Activated naive CD8-positive, alpha-beta T cell (primary cell): Measurements from ENCODE around the gene WDR76.

Source experiments
- H3K27ac Mint-ChIP-seq: one replicate; pipeline ENCODE4 v1.8.0; 2021; ENCODE audit warnings: mixed read lengths
- H3K27me3 Mint-ChIP-seq: one replicate; pipeline ENCODE4 v1.8.0; 2021; ENCODE audit warnings: mixed read lengths
- H3K36me3 Mint-ChIP-seq: one replicate; pipeline ENCODE4 v1.8.0; 2021; ENCODE audit warnings: mixed read lengths
- H3K4me1 Mint-ChIP-seq: one replicate; pipeline ENCODE4 v1.8.0; 2021; ENCODE audit warnings: low read depth, mixed read lengths
- H3K4me3 Mint-ChIP-seq: one replicate; pipeline ENCODE4 v1.8.0; 2021; ENCODE audit warnings: mild to moderate bottlenecking, mixed read lengths
- H3K9me3 Mint-ChIP-seq: one replicate; pipeline ENCODE4 v1.8.0; 2021; ENCODE audit warnings: low read depth, mixed read lengths

Gene WDR76

DNA sequence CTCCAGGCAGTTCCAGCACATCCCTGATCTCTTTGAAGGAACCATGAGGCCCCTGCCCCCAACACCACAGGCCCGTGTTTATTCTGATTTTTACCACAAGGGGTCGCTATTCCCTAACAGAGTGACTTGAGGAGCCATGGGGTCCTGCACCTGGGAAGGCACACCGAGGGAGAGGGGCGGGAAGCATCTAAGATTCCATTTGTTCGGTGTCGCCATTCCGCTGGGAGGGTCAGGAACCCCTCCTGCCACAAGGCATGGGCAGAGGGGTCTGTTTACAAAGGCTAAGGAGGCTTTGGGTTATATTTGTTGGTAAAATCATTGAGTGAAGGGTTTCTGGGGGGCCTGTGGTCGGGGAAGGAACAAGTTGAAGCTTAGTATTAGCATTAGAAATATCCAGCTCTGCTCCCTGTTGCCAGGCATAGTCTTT is 77.1 kb downstream of the WDR76 start:
- peaks cover 2% of the 10 kb centered on the region for H3K4me1 Mint-ChIP-seq
- no peaks in the 10 kb centered on the region for H3K27me3 Mint-ChIP-seq
- no peak overlapping the region for H3K27ac Mint-ChIP-seq
- no peak overlapping the region for H3K4me3 Mint-ChIP-seq
- H3K9me3 Mint-ChIP-seq: no peaks in the 10 kb centered on the region
- H3K36me3 Mint-ChIP-seq: no peaks in the 10 kb centered on the region

DNA sequence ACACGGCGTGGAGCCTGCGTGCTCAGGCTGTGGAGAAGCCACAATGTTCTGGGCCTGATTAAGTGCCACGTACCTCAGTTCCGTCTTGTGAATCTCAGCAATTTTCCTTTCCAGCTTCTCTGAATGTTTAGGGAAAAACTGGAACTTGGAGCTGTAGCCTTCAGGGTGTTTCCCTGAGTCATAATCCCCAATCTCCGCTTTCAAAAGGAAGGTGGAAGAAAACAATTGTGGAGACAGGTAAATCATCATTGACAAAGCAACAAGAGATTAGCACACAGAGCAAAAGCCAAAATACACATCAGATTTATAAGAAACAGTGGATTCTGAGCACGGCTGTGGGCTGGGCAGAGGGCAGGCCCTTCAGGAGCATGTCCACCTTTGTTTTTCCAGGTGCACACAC is 79.0 kb downstream of the WDR76 start:
- Mint-ChIP-seq H3K27me3 (no peaks in the 10 kb centered on the region), H3K4me3 (no peak overlapping the region), H3K27ac (no peak overlapping the region), H3K4me1 (peaks cover 2% of the 10 kb centered on the region), H3K9me3 (no peaks in the 10 kb centered on the region), H3K36me3 (no peaks in the 10 kb centered on the region)

DNA sequence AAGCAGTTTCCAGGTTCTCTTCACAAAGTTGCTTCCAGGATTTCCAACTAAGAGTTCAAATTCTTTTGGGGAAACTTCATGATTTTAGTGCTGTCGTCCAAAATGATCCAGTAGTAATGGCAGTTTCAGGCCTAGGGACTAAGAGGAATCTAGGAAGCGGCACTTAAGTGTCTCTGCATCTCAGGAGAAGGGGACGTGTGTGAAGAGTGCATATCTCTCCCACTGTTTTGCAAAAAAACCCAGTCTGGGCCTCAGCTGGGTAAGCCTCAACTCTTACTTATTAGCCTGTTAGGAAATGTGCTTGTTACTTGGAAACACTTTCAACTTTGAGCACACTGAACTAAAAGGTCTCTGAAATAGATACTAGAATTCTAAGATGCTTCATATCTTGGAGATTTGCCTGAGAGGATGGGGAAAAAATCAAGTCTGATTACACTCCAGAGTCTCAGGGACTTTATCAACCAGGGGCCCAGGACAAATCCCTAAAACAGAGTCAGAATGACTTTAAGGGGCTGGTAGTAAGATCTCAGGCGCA is 81.8 kb downstream of the WDR76 start:
- H3K27ac Mint-ChIP-seq: no peak overlapping the region
- H3K27me3 Mint-ChIP-seq: no peaks in the 10 kb centered on the region
- H3K4me1 Mint-ChIP-seq: peaks cover 2% of the 10 kb centered on the region
- no peak overlapping the region for H3K4me3 Mint-ChIP-seq
- no peaks in the 10 kb centered on the region for H3K36me3 Mint-ChIP-seq
- H3K9me3 Mint-ChIP-seq: no peaks in the 10 kb centered on the region

DNA sequence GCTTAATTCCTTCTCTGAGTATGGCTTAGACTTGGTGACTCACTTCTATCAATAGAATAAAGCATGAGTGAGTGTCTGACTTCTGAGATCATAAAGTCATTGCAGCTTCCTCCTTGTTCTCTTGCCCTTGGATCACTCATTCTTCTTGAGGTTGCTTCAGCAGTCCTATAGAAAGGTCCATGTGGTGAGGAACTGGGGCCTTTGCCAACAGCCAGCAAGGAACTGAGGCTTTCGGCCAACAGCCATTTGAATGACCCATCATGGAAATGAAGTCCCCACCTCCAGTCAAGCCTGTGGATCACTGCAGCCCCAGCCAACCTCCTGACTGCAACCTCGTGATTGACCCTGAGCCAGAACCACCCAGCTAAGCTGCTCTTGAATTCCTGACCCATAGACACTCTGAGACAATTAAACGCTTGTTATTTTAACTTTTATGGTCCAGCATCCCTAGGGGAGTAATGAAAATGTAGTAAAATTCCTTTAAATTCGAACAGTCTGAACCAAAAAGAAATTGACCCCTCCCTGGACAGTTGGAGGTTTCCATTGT is 84.5 kb downstream of the WDR76 start:
- no peaks in the 10 kb centered on the region for H3K9me3 Mint-ChIP-seq
- H3K4me1 Mint-ChIP-seq: no peaks in the 10 kb centered on the region
- no peak overlapping the region for H3K4me3 Mint-ChIP-seq
- H3K27me3 Mint-ChIP-seq: no peaks in the 10 kb centered on the region
- H3K36me3 Mint-ChIP-seq: no peaks in the 10 kb centered on the region
- H3K27ac Mint-ChIP-seq: no peak overlapping the region

DNA sequence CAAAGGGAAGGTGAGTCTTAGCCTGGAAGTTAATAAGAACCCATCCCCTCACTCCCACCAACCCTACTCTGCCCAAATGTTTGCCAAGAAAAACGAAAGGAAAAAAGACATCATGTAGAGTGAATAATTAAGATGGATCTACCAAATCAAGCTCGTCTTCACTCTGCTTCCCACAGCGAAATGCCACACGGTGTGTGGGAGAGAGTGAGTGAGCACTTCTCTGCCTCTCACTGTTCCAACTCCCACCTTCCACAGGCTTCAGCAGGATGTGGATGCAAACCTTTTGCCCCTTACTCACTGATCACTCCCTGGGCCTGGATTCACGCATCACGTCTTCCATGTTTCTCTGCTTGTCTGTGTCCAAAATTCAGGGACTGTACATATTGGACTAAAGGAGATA is 85.4 kb downstream of the WDR76 start:
- H3K36me3 Mint-ChIP-seq: no peaks in the 10 kb centered on the region
- H3K4me1 Mint-ChIP-seq: no peaks in the 10 kb centered on the region
- no peaks in the 10 kb centered on the region for H3K27me3 Mint-ChIP-seq
- H3K27ac Mint-ChIP-seq: no peak overlapping the region
- no peak overlapping the region for H3K4me3 Mint-ChIP-seq
- no peaks in the 10 kb centered on the region for H3K9me3 Mint-ChIP-seq

DNA sequence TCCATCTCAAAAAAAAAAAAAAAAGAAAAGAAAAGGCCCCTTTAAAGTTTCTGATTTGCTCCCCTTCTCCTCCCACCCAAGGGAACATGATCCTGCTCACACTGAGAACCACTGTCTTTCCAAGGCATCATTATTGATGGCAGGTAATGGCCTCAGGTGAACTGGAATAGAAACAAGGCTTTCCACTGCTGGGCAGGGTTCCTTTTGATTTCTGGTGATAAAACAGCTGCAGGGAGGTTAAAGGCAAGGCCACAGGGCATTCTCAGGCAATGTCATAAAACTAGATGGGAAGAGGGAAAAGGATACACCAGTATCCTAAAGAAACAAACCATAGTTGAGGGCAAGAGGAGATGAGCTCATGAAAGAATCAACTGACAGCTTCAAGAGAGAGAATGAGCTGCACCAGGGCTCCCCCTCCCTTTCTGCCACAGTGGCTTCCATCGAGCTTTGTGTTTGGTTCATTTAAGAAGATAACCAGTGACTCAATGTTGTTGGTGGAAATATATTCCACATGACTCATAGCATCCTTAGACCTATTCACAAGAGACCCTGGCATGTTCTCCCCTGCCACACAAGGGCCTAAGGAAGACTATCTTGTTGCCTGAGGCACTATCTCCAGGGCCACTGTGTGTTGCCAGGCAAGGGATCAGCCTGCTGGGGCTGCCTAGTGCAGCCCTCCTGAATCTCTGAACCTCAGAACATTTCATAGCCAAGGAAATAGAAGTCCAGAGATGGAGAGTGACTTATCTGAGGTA is 86.4 kb downstream of the WDR76 start:
- no peaks in the 10 kb centered on the region for H3K9me3 Mint-ChIP-seq
- H3K4me3 Mint-ChIP-seq: no peak overlapping the region
- no peaks in the 10 kb centered on the region for H3K36me3 Mint-ChIP-seq
- H3K4me1 Mint-ChIP-seq: no peaks in the 10 kb centered on the region
- no peak overlapping the region for H3K27ac Mint-ChIP-seq
- no peaks in the 10 kb centered on the region for H3K27me3 Mint-ChIP-seq

DNA sequence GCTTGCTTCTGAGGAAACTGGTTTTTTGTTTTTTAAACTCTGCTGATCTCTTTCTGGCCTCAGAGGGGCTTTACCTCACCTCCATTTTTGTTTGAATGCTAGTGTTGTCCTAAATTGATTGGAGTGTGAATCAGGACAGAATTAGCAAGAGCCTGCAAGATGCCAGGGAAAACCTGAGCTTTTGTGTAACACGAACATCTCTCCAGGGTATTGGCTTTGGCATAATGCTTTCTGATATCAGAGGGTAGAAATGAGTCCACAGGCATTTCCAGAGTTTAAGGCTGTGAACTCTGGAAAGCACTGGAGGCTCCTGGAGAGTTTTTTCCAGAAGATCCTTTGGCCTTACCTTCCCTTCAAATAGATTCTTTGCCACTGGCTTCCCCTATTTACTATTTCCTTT is 87.1 kb downstream of the WDR76 start:
- no peaks in the 10 kb centered on the region for H3K27me3 Mint-ChIP-seq
- H3K27ac Mint-ChIP-seq: no peak overlapping the region
- H3K9me3 Mint-ChIP-seq: no peaks in the 10 kb centered on the region
- no peak overlapping the region for H3K4me3 Mint-ChIP-seq
- no peaks in the 10 kb centered on the region for H3K36me3 Mint-ChIP-seq
- H3K4me1 Mint-ChIP-seq: no peaks in the 10 kb centered on the region

DNA sequence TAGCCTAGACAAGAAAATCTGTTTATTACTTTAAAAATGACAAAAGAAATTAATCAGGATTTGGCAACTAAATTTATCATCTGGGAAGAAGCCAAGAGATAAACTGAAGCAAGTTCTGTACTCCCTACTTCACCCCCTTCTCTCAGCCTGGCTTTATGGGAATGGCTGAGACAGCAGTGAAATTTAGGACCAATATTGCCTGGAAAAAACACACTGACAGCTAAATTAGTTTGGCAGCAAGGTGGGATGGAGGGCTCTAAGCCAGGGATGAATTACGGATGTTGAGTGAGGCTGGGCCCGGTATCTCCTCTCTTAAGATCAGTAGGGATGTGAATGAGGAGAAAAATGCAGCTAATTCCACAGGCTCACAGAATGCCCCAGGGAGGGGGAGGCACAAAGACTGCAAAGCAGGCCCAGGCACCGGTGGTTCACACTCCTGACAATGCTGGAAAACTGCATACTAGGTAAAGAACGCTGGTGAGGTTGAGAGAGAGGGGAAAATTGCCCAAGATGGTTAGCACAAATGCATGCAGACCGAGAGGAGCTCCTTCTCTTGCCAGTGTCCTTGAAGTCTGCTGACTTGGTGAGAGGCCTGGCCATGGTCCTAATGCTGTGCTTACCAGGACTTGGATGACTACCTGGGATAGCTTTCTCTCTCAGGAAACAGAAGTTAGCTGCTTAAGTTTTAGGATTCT is 89.0 kb downstream of the WDR76 start:
- H3K27ac Mint-ChIP-seq: no peak overlapping the region
- no peaks in the 10 kb centered on the region for H3K9me3 Mint-ChIP-seq
- H3K4me3 Mint-ChIP-seq: no peak overlapping the region
- no peaks in the 10 kb centered on the region for H3K4me1 Mint-ChIP-seq
- no peaks in the 10 kb centered on the region for H3K36me3 Mint-ChIP-seq
- H3K27me3 Mint-ChIP-seq: no peaks in the 10 kb centered on the region

DNA sequence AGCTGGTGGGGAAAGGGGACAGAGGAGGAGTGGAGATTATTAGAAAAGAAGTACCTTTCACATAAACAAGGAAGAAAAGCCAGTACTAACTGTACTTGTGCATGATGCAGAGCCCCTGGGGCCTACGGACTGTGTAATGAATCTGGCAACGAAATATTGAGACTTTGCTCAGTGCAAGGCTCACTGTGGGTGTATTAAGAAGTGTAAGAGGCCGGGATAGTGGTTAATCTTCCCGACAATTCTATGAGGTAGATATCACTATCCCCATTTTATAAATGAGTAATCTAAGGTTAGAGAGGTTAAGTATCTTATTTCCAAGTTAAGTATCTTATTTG is 89.5 kb downstream of the WDR76 start:
- H3K4me3 Mint-ChIP-seq: no peak overlapping the region
- no peak overlapping the region for H3K27ac Mint-ChIP-seq
- H3K9me3 Mint-ChIP-seq: no peaks in the 10 kb centered on the region
- no peaks in the 10 kb centered on the region for H3K36me3 Mint-ChIP-seq
- H3K27me3 Mint-ChIP-seq: no peaks in the 10 kb centered on the region
- H3K4me1 Mint-ChIP-seq: no peaks in the 10 kb centered on the region
